ENCODE measurements around the gene PHB1. TPM values are rescaled to one million over a fixed set of nuclear protein-coding genes. Genes with fewer than 3 reads are reported as not detected.

The PHB1 gene
- total and polyA plus RNA-seq, 2 donors: 56.5 to 159 TPM

Small RNA genes within 50 kb of the gene (small RNA-seq; reads per million reads assigned to genes)
- gene RF00019: not detected

Other genes starting within 250 kb of the PHB1 start
- 0.42 TPM for gene GNGT2, start 204.3 kb downstream of the PHB1 start, total RNA-seq
- 4.7 TPM for gene GNGT2, start 204.3 kb downstream of the PHB1 start, polyA plus RNA-seq
- gene ABI3, start 204.2 kb downstream of the PHB1 start, total RNA-seq: 3.0 TPM
- gene ABI3, start 204.2 kb downstream of the PHB1 start, polyA plus RNA-seq: 11.7 TPM
- 2.0 TPM for gene PHOSPHO1, start 184.1 kb downstream of the PHB1 start, total RNA-seq
- 0.75 TPM for gene PHOSPHO1, start 184.1 kb downstream of the PHB1 start, polyA plus RNA-seq
- gene ZNF652, start 52.6 kb downstream of the PHB1 start, total RNA-seq: 47.5 TPM
- 12.8 TPM for gene ZNF652, start 52.6 kb downstream of the PHB1 start, polyA plus RNA-seq
- gene NGFR, start 80.4 kb upstream of the PHB1 start, total RNA-seq: 11.7 TPM
- gene NGFR, start 80.4 kb upstream of the PHB1 start, polyA plus RNA-seq: 18.4 TPM
- 1.6 TPM for gene NXPH3, start 161.0 kb upstream of the PHB1 start, total RNA-seq
- gene NXPH3, start 161.0 kb upstream of the PHB1 start, polyA plus RNA-seq: 26.4 TPM